Ovary (tissue), 9 donors: ENCODE results near the gene CELA1. TPM values are rescaled to one million over a fixed set of nuclear protein-coding genes. Genes with fewer than 3 reads are reported as not detected.

Experiments
- DNase-seq, 5 donors: peaks; one replicate each; pipeline ENCODE4 v3.0.0-alpha.2; 2019 to 2020
- H3K27ac ChIP-seq, 2 donors: fragments of 200-600 bp; one replicate each; pipeline versions ENCODE4 v1.5.1 to v1.8.0; 2019 to 2022
- H3K27me3 ChIP-seq: fragments of 200-600 bp; one replicate; pipeline ENCODE4 v1.8.0; 2022
- H3K36me3 ChIP-seq: fragments of 200-600 bp; sonication (generic); one replicate; pipeline ENCODE4 v1.5.1; 2019
- H3K4me1 ChIP-seq: one replicate; pipeline ENCODE4 v1.8.1; 2013; ENCODE audit warnings: mild to moderate bottlenecking, moderate library complexity; ENCODE audit not compliant: insufficient read depth
- H3K4me3 ChIP-seq: fragments of 200-600 bp; sonication (generic); one replicate; pipeline ENCODE4 v1.5.1; 2017
- H3K9me3 ChIP-seq, 2 donors: fragments of 200-600 bp in 1 of 2; sonication (generic) in 1 of 2; one replicate each; pipeline versions ENCODE4 v1.5.1 to v1.8.1; 2013 to 2019; ENCODE audit warnings: mild to moderate bottlenecking in 1 of 2, moderate library complexity in 1 of 2
- CTCF ChIP-seq, 3 donors: fragments of 450-650 bp in 2 of 3; fragments of 200-600 bp in 1 of 3; IDR thresholded peaks; one replicate each; pipeline versions ENCODE4 v1.5.1 to v1.8.0; 2016 to 2022; ENCODE audit warnings: antibody characterized with exemption in 3 of 3, mild to moderate bottlenecking in 1 of 3
- EP300 ChIP-seq: sonication (generic); formaldehyde crosslinking; IDR thresholded peaks from one replicate; pipeline ENCODE4 v1.6.1; 2017; ENCODE audit warnings: antibody characterized with exemption
- POLR2A ChIP-seq: fragments of 450-650 bp; IDR thresholded peaks from one replicate; pipeline ENCODE4 v1.6.1; 2017; ENCODE audit warnings: antibody characterized with exemption, mild to moderate bottlenecking, moderate library complexity
- WGBS, 3 donors: extraction: QIAGEN DNeasy Blood & Tissue Kit in 1 of 3; methylation state at CpG; one replicate each; pipeline versions ENCODE4 v1.1.5 to v1.1.7; 2013 to 2017; 5-methylcytosine and 5-hydroxymethylcytosine counted together
- intact Hi-C, 4 donors: fragments of 100-400 bp; cut with DNase I; formaldehyde crosslinking; loops; one replicate each; pipeline versions ENCODE4 v1.11.0 to v1.15.1; 2022 to 2023
- polyA plus RNA-seq, 2 donors: library from polyadenylated mRNA; stranded (reverse); fragments of 200-250 nt in 1 of 2; fragments of 350-450 nt in 1 of 2; fragmentation: Illumina TruSeq in 1 of 2; extraction: RNeasy Lipid Tissue Mini Kit (QIAGEN cat#74804) in 1 of 2; gene quantifications; one replicate each; pipeline ENCODE4 v1.2.3, GENCODE V29; 2013 to 2014
- total RNA-seq, 7 donors: library from RNA; depleted of rRNA in 2 of 7; stranded (reverse); fragments of >200 nt in 2 of 7; fragmentation: NEBNext Ultra II Directional in 3 of 7; extraction: Animal tissue kit (Norgen Biotek cat#: 25700) in 3 of 7; gene quantifications; one replicate each; pipeline versions ENCODE4 v1.1.0 to v1.2.4, GENCODE V29; 2016 to 2023
- donor health status: DM: no; HTN: no; CAD: no; lungs with moderate emphysema.
- donor health status: DM: no; HTN: no; CAD: no.
- donor health status: Bipolar disorder and iron deficiency.
- donor health status: DM: yes; HTN: yes; CAD: no.
- donor health status: DM: no; HTN: no; CAD: no.
- donor health status: DM: yes; HTN: yes; CAD: no.

CELA1 gene
- total and polyA plus RNA-seq, 9 donors: not detected

- H3K27me3 ChIP-seq: no peaks in the 10 kb centered on the region
- TF ChIP-seq CTCF (IDR thresholded peaks at IDR 0.05): no peak
- TF ChIP-seq EP300: no peak
- no peak for TF ChIP-seq POLR2A
- 82 to 86% (median 85%) methylated on average over 10 of the region's 10 CpGs for WGBS, 3 donors
- DNase-seq: no peak
- no peaks in the 10 kb centered on the region for H3K4me1 ChIP-seq
- H3K9me3 ChIP-seq: no peaks in the 10 kb centered on the region
- no peak overlapping the region for H3K27ac ChIP-seq
- intact Hi-C loops: no loop called here
- no peak overlapping the region for H3K4me3 ChIP-seq
- H3K36me3 ChIP-seq: no peaks in the 10 kb centered on the region
Observed at GRCh38 chr12:51357374-51358047, 11.0 kb upstream of the CELA1 start.

- no peak overlapping the region for H3K4me3 ChIP-seq
- no peak overlapping the region for H3K27ac ChIP-seq
- H3K36me3 ChIP-seq: no peaks in the 10 kb centered on the region
- TF ChIP-seq CTCF (IDR thresholded peaks at IDR 0.05) (no peak), POLR2A (no peak), EP300 (no peak)
- H3K4me1 ChIP-seq: no peaks in the 10 kb centered on the region
- H3K27me3 ChIP-seq: no peaks in the 10 kb centered on the region
- 46 to 51% (median 46%) methylated on average over 11 of the region's 11 CpGs for WGBS, 3 donors
- DNase-seq: no peak
- no peaks in the 10 kb centered on the region for H3K9me3 ChIP-seq
- intact Hi-C loops: no loop called here
Observed at GRCh38 chr12:51351913-51352532, 5.5 kb upstream of the CELA1 start.

- Histone ChIP-seq H3K27ac (no peak overlapping the region), H3K36me3 (no peaks in the 10 kb centered on the region), H3K27me3 (no peaks in the 10 kb centered on the region), H3K4me1 (no peaks in the 10 kb centered on the region), H3K9me3 (no peaks in the 10 kb centered on the region), H3K4me3 (no peak overlapping the region)
- no peak for DNase-seq
- WGBS, 3 donors: 77 to 87% (median 77%) methylated on average over 5 of the region's 5 CpGs
- TF ChIP-seq POLR2A (no peak), EP300 (no peak), CTCF (IDR thresholded peaks at IDR 0.05) (no peak)
- intact Hi-C loops: loop anchor here in 1 of 4 donors (10.0 kb wide), 1 partner anchor 304 kb away; the partner anchor contains the start of gene LETMD1
Observed at GRCh38 chr12:51349026-51349425, 2.5 kb upstream of the CELA1 start.

- H3K27me3 ChIP-seq: no peaks in the 10 kb centered on the region
- intact Hi-C loops: loop anchor here in 1 of 4 donors (10.0 kb wide), 1 partner anchor 303 kb away; the partner anchor contains the start of gene LETMD1
- DNase-seq: no peak
- H3K36me3 ChIP-seq: no peaks in the 10 kb centered on the region
- WGBS, 3 donors: 88 to 96% (median 91%) methylated on average over 4 of the region's 4 CpGs
- TF ChIP-seq EP300: no peak
- no peak overlapping the region for H3K4me3 ChIP-seq
- no peak overlapping the region for H3K27ac ChIP-seq
- H3K9me3 ChIP-seq: no peaks in the 10 kb centered on the region
- no peaks in the 10 kb centered on the region for H3K4me1 ChIP-seq
Observed at GRCh38 chr12:51348116-51348515, 1.6 kb upstream of the CELA1 start.

GRCh38 chr12:51345681-51346080 lies 798 bp downstream of the CELA1 start:
- TF ChIP-seq EP300 (no peak), CTCF (IDR thresholded peaks at IDR 0.05) (no peak), POLR2A (no peak)
- H3K4me3 ChIP-seq: no peak overlapping the region
- H3K36me3 ChIP-seq: no peaks in the 10 kb centered on the region
- no peaks in the 10 kb centered on the region for H3K9me3 ChIP-seq
- H3K4me1 ChIP-seq: peaks cover 3% of the 10 kb centered on the region
- no peak overlapping the region for H3K27ac ChIP-seq
- intact Hi-C loops: loop anchor here in 1 of 4 donors (10.0 kb wide), 1 partner anchor 301 kb away; the partner anchor contains the start of gene LETMD1
- WGBS, 3 donors: 62 to 71% (median 62%) methylated on average over 7 of the region's 7 CpGs
- H3K27me3 ChIP-seq: no peaks in the 10 kb centered on the region
- DNase-seq: no peak
